ENCODE measurements around the gene AIG1.

DNA sequence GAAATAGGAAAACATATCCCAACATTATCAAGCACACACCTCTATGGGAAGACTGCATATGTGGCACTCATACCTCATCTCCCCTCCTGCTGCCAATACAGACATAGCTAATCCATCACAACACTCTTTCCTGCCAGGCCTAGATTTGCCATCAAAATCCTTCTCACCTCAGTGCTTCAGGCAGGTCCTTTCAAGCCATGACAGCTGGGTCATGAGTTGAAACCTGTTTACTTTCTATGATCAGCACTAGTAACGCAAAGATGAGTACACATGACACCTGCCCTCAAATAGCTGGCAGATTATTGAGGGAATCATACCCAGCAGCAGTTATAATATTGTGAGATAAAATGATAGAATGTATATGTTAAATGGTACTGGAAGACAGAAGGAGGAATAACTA, 183.1 kb downstream of the AIG1 start:
- TF ChIP-seq GATA2 (IDR thresholded peaks at IDR 0.05; ENCODE audit: low read depth, low read length) (no peak), GATA3 (IDR thresholded peaks at IDR 0.05; ENCODE audit: low read depth, low read length) (no peak)
